MM.1S (cell line): ENCODE measurements around the gene FGGY.

Experiments used
- DNase-seq: peaks from one replicate; pipeline ENCODE4 v3.0.0-alpha.2; 2015
- H2AFZ ChIP-seq: fragments of 300-600 bp; sonication (generic); 2 replicates; pipeline ENCODE4 v1.6.0; 2016; ENCODE audit warnings: antibody characterized with exemption, low read length
- H3F3A ChIP-seq: fragments of 300-600 bp; sonication (generic); 2 replicates; pipeline ENCODE4 v1.6.1; 2016; ENCODE audit warnings: mild to moderate bottlenecking, antibody characterized with exemption, low read length, moderate library complexity, mixed read lengths; ENCODE audit not compliant: insufficient read depth
- H3K27ac ChIP-seq: fragments of 300-600 bp; sonication (generic); 2 replicates; pipeline ENCODE4 v1.5.1; 2016; ENCODE audit warnings: mild to moderate bottlenecking, low read length
- H3K27me3 ChIP-seq: fragments of 300-600 bp; sonication (generic); replicated peaks from 2 replicates; pipeline ENCODE4 v1.6.0; 2016; ENCODE audit warnings: low read length; ENCODE audit not compliant: insufficient read depth
- H3K36me3 ChIP-seq: fragments of 300-600 bp; sonication (generic); replicated peaks from 2 replicates; pipeline ENCODE4 v1.6.1; 2016; ENCODE audit warnings: mild to moderate bottlenecking, low read length, mixed read lengths; ENCODE audit not compliant: insufficient read depth
- H3K4me1 ChIP-seq: fragments of 300-600 bp; sonication (generic); 2 replicates; pipeline ENCODE4 v1.6.1; 2016; ENCODE audit warnings: low read length, mixed read lengths
- H3K4me2 ChIP-seq: fragments of 300-600 bp; sonication (generic); 2 replicates; pipeline ENCODE4 v1.6.0; 2016; ENCODE audit warnings: low read depth, low read length
- H3K4me3 ChIP-seq: fragments of 300-600 bp; sonication (generic); 2 replicates; pipeline ENCODE4 v1.5.1; 2016; ENCODE audit warnings: low read length, mixed read lengths
- H3K79me2 ChIP-seq: fragments of 300-600 bp; sonication (generic); 2 replicates; pipeline ENCODE4 v1.6.1; 2016; ENCODE audit warnings: mixed run types, low read length, mixed read lengths
- H3K9ac ChIP-seq: fragments of 300-600 bp; sonication (generic); 2 replicates; pipeline ENCODE4 v1.6.1; 2016; ENCODE audit warnings: low read length, mixed read lengths
- H3K9me2 ChIP-seq: fragments of 300-600 bp; sonication (generic); replicated peaks from 2 replicates; pipeline ENCODE4 v1.6.1; 2016; ENCODE audit warnings: mild to moderate bottlenecking, low read length, mixed read lengths; ENCODE audit not compliant: insufficient read depth
- H3K9me3 ChIP-seq: fragments of 300-600 bp; sonication (generic); replicated peaks from 2 replicates; pipeline ENCODE4 v1.6.1; 2016; ENCODE audit warnings: mild to moderate bottlenecking, low read length, mixed read lengths; ENCODE audit not compliant: insufficient read depth
- H4K20me1 ChIP-seq: fragments of 300-600 bp; sonication (generic); 2 replicates; pipeline ENCODE4 v1.6.1; 2016; ENCODE audit warnings: mild to moderate bottlenecking, low read length, moderate library complexity, mixed read lengths; ENCODE audit not compliant: insufficient read depth
- EZH2 ChIP-seq: fragments of 300-600 bp; sonication (generic); optimal IDR thresholded peaks from 2 replicates; pipeline ENCODE3; 2017; ENCODE audit warnings: low read depth, mild to moderate bottlenecking, antibody characterized with exemption, low read length, mixed read lengths
- EZH2phosphoT487 ChIP-seq: fragments of 300-600 bp; sonication (generic); IDR thresholded peaks from 2 replicates; pipeline ENCODE4 v1.6.1; 2018; ENCODE audit warnings: antibody characterized with exemption, low read length
- TF ChIP-seq, protein P1 (sequence below): fragments of 300-600 bp; sonication (generic); IDR thresholded peaks from 2 replicates; pipeline ENCODE4 v1.5.1; 2016; ENCODE audit warnings: antibody characterized with exemption, low read length, mixed read lengths

FGGY gene

DNA sequence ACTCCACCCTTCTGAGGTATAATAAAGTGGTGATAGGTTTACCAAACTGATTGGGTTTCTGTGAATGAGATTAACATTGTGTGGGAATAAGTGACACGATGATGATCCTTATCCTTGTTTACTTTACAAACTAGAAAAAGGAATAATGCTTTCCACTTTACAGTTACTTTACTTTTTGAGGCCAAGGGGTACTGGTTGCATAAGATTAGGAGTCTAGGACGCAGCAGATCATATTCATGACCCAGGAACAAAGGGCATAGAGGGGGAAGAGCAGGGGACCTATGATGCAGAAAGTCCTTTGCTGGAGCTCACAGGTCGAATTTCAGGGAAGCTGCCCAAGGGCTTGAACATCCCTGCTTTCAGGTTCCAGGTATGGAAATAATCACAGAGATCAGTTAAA lies 20.4 kb downstream of the FGGY start:
- no peaks in the 10 kb centered on the region for H3K4me1 ChIP-seq
- DNase-seq: no peak
- H3K4me2 ChIP-seq: no peak overlapping the region
- H3F3A ChIP-seq: no peaks in the 10 kb centered on the region
- no peak overlapping the region for H3K4me3 ChIP-seq
- TF ChIP-seq EZH2 (no peak), EZH2phosphoT487 (no peak)
- TF ChIP-seq, protein P1, sequence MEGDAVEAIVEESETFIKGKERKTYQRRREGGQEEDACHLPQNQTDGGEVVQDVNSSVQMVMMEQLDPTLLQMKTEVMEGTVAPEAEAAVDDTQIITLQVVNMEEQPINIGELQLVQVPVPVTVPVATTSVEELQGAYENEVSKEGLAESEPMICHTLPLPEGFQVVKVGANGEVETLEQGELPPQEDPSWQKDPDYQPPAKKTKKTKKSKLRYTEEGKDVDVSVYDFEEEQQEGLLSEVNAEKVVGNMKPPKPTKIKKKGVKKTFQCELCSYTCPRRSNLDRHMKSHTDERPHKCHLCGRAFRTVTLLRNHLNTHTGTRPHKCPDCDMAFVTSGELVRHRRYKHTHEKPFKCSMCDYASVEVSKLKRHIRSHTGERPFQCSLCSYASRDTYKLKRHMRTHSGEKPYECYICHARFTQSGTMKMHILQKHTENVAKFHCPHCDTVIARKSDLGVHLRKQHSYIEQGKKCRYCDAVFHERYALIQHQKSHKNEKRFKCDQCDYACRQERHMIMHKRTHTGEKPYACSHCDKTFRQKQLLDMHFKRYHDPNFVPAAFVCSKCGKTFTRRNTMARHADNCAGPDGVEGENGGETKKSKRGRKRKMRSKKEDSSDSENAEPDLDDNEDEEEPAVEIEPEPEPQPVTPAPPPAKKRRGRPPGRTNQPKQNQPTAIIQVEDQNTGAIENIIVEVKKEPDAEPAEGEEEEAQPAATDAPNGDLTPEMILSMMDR: no peak
- no peak overlapping the region for H3K9ac ChIP-seq
- H3K27ac ChIP-seq: no peak overlapping the region
- H4K20me1 ChIP-seq: no peaks in the 10 kb centered on the region
- H2AFZ ChIP-seq: no peak overlapping the region
- H3K9me3 ChIP-seq: no peaks in the 10 kb centered on the region
- H3K36me3 ChIP-seq: no peaks in the 10 kb centered on the region
- no peaks in the 10 kb centered on the region for H3K79me2 ChIP-seq
- no peaks in the 10 kb centered on the region for H3K9me2 ChIP-seq
- no peaks in the 10 kb centered on the region for H3K27me3 ChIP-seq

DNA sequence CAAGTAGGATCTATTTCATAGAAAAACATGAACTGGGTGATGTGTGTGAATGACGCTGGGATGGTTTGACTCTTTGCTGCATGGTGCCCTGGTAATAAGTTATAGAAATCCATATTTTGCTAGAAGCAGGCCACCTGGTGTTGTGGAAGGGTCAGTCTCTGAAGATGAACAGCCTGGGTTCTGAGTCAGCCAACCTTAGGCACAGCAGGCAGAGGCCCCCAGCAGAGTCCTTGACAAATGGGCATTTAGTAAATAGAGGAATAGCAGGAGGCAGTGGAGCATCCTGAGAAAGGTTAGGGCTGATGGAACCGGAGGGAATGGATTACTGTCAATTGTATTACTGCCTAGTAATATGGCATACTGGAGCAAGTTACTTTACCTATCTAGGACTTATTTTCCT lies 20.9 kb downstream of the FGGY start:
- Histone ChIP-seq H3K27ac (no peak overlapping the region), H3K27me3 (no peaks in the 10 kb centered on the region), H3K9ac (no peak overlapping the region), H3K9me2 (no peaks in the 10 kb centered on the region), H3K79me2 (no peaks in the 10 kb centered on the region), H3K36me3 (no peaks in the 10 kb centered on the region), H3K4me3 (no peak overlapping the region), H4K20me1 (no peaks in the 10 kb centered on the region), H3K9me3 (no peaks in the 10 kb centered on the region), H3F3A (no peaks in the 10 kb centered on the region), H2AFZ (no peak overlapping the region), H3K4me1 (no peaks in the 10 kb centered on the region), H3K4me2 (no peak overlapping the region)
- DNase-seq: no peak
- no peak for TF ChIP-seq EZH2phosphoT487
- TF ChIP-seq, protein P1: no peak
- TF ChIP-seq EZH2: no peak

DNA sequence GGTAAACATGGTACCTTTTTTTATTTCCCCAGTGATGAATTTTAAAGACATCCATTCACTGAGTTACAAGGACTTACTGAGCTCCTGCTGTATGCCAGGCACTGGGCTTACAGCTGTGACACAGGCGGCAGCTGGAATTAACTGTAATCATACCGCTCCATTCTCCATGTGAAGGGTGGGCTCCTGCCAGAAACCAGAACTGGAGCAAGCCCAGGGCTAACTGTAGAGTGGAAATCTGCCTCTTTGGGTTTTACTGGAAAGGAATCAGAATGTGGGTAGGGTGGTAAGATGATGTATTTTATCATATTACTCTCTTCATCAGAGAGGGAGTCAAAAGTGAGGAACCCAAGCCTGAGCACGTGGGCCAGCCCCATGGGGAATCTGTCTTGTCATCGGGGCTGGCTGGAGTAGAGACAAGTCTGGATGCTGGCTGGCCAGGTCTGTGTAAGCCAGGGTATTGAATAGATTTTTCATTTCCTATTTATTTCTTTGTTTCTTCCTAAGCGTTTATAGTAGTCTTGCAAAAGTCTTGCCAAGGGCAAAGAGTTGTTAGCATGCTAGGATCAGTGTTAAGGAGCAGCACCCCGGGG lies 21.5 kb downstream of the FGGY start:
- H3K9ac ChIP-seq: no peak overlapping the region
- H3K27ac ChIP-seq: no peak overlapping the region
- H3K36me3 ChIP-seq: no peaks in the 10 kb centered on the region
- no peak overlapping the region for H3K4me3 ChIP-seq
- H3K4me1 ChIP-seq: no peaks in the 10 kb centered on the region
- TF ChIP-seq EZH2 (no peak), EZH2phosphoT487 (no peak)
- TF ChIP-seq, protein P1: no peak
- H3K9me3 ChIP-seq: no peaks in the 10 kb centered on the region
- H3K4me2 ChIP-seq: no peak overlapping the region
- no peaks in the 10 kb centered on the region for H4K20me1 ChIP-seq
- H3K27me3 ChIP-seq: no peaks in the 10 kb centered on the region
- no peaks in the 10 kb centered on the region for H3K9me2 ChIP-seq
- H3K79me2 ChIP-seq: no peaks in the 10 kb centered on the region
- DNase-seq: no peak
- no peak overlapping the region for H2AFZ ChIP-seq
- no peaks in the 10 kb centered on the region for H3F3A ChIP-seq
